Esophagus squamous epithelium (tissue), 5 donors: ENCODE results near the gene CCDC71L. TPM values are rescaled to one million over a fixed set of nuclear protein-coding genes. Genes with fewer than 3 reads are reported as not detected.

Experiments
- DNase-seq: peaks from one replicate; lab custom pipeline; 2025; lab: John Stamatoyannopoulos, UW
- H3K27ac ChIP-seq, 4 donors: fragments of 200-600 bp; sonication (generic); one replicate each; pipeline ENCODE4 v1.5.1; 2016 to 2019; ENCODE audit warnings: mild to moderate bottlenecking in 1 of 4
- H3K27me3 ChIP-seq, 4 donors: fragments of 200-600 bp; sonication (generic); 1 replicate in 3 of 4; 2 replicates in 1 of 4; pipeline versions ENCODE4 v1.5.1 to v1.6.0; 2017 to 2021; ENCODE audit warnings: antibody characterized with exemption in 1 of 4
- H3K36me3 ChIP-seq, 3 donors: fragments of 200-600 bp; sonication (generic); one replicate each; pipeline ENCODE4 v1.5.1; 2016 to 2019
- H3K4me1 ChIP-seq, 3 donors: fragments of 200-600 bp; sonication (generic); one replicate each; pipeline ENCODE4 v1.5.1; 2017 to 2019
- H3K4me3 ChIP-seq, 4 donors: fragments of 200-600 bp; sonication (generic); 1 replicate in 3 of 4; 2 replicates in 1 of 4; pipeline ENCODE4 v1.5.1; 2016 to 2019; ENCODE audit warnings: mild to moderate bottlenecking in 2 of 4, moderate library complexity in 1 of 4
- H3K9me3 ChIP-seq, 3 donors: fragments of 200-600 bp; sonication (generic); one replicate each; pipeline ENCODE4 v1.5.1; 2016 to 2019
- POLR2A ChIP-seq, 4 donors: fragments of 450-650 bp; IDR thresholded peaks; one replicate each; pipeline ENCODE4 v1.6.1; 2017; ENCODE audit warnings: antibody characterized with exemption in 4 of 4, mild to moderate bottlenecking in 4 of 4, moderate library complexity in 3 of 4
- WGBS, 2 donors: methylation state at CpG; one replicate each; pipeline ENCODE4 v1.1.5; 2018; 5-methylcytosine and 5-hydroxymethylcytosine counted together
- intact Hi-C: fragments of 100-400 bp; cut with DNase I; formaldehyde crosslinking; loops from one replicate; pipeline ENCODE4 v1.15.0; 2022
- total RNA-seq, 4 donors: library from RNA; depleted of rRNA; stranded (reverse); fragments of >200 nt; gene quantifications; one replicate each; pipeline ENCODE4 v1.1.0, GENCODE V29; 2016
- TF ChIP-seq, protein P1 (sequence below), 6 experiments: fragments of 450-650 bp in 4 of 6; fragments of 200-600 bp in 2 of 6; sonication (generic) in 2 of 6; IDR thresholded peaks; one replicate each; pipeline ENCODE4 v1.5.1; 2016 to 2019; ENCODE audit warnings: antibody characterized with exemption in 6 of 6, mild to moderate bottlenecking in 4 of 6, moderate library complexity in 4 of 6
- donor health status: DM: yes; HTN: yes; CAD: no.

CCDC71L gene
- total RNA-seq, 4 donors from 2014 or later: 3.3 to 19.5 (median 4.8) TPM

- no peaks in the 10 kb centered on the region for H3K27me3 ChIP-seq
- intact Hi-C loops: no loop called here
- peak overlapping the region in 1 of 4 donors; percentile 31 for H3K27ac ChIP-seq
- no peaks in the 10 kb centered on the region for H3K36me3 ChIP-seq
- TF ChIP-seq POLR2A (IDR thresholded peaks at IDR 0.05): no peak
- TF ChIP-seq, protein P1, sequence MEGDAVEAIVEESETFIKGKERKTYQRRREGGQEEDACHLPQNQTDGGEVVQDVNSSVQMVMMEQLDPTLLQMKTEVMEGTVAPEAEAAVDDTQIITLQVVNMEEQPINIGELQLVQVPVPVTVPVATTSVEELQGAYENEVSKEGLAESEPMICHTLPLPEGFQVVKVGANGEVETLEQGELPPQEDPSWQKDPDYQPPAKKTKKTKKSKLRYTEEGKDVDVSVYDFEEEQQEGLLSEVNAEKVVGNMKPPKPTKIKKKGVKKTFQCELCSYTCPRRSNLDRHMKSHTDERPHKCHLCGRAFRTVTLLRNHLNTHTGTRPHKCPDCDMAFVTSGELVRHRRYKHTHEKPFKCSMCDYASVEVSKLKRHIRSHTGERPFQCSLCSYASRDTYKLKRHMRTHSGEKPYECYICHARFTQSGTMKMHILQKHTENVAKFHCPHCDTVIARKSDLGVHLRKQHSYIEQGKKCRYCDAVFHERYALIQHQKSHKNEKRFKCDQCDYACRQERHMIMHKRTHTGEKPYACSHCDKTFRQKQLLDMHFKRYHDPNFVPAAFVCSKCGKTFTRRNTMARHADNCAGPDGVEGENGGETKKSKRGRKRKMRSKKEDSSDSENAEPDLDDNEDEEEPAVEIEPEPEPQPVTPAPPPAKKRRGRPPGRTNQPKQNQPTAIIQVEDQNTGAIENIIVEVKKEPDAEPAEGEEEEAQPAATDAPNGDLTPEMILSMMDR (IDR thresholded peaks at IDR 0.05): no peak
- DNase-seq: no peak
- H3K9me3 ChIP-seq: peaks cover 0 to 7% (median 0%) of the 10 kb centered on the region in 3 donors
- peaks cover 0 to 27% (median 10%) of the 10 kb centered on the region in 3 donors for H3K4me1 ChIP-seq
- H3K4me3 ChIP-seq: no peak overlapping the region
- 54 to 73% methylated on average over 6 of the region's 6 CpGs for WGBS, 2 donors
Observed at GRCh38 chr7:106626376-106627164, 34.4 kb downstream of the CCDC71L start.

- H3K9me3 ChIP-seq: peaks cover 0 to 7% (median 0%) of the 10 kb centered on the region in 3 donors
- peaks cover 0 to 27% (median 10%) of the 10 kb centered on the region in 3 donors for H3K4me1 ChIP-seq
- no peaks in the 10 kb centered on the region for H3K36me3 ChIP-seq
- DNase-seq: no peak
- H3K4me3 ChIP-seq: no peak overlapping the region
- no peaks in the 10 kb centered on the region for H3K27me3 ChIP-seq
- TF ChIP-seq, protein P1 (IDR thresholded peaks at IDR 0.05): no peak
- TF ChIP-seq POLR2A (IDR thresholded peaks at IDR 0.05): no peak
- WGBS, 2 donors: 69 to 83% methylated on average over 5 to 6 of the region's 6 CpGs
- intact Hi-C loops: no loop called here
- no peak overlapping the region for H3K27ac ChIP-seq
Observed at GRCh38 chr7:106625678-106626301, 35.2 kb downstream of the CCDC71L start.

- Histone ChIP-seq H3K27me3 (no peaks in the 10 kb centered on the region), H3K27ac (no peak overlapping the region), H3K4me1 (peaks cover 0 to 24% (median 10%) of the 10 kb centered on the region in 3 donors), H3K9me3 (peaks cover 0 to 7% (median 0%) of the 10 kb centered on the region in 3 donors), H3K4me3 (no peak overlapping the region), H3K36me3 (no peaks in the 10 kb centered on the region)
- DNase-seq: no peak
- intact Hi-C loops: no loop called here
- no peak for TF ChIP-seq POLR2A (IDR thresholded peaks at IDR 0.05)
Observed at GRCh38 chr7:106623853-106624252, 37.1 kb downstream of the CCDC71L start.

- intact Hi-C loops: no loop called here
- Histone ChIP-seq H3K27me3 (no peaks in the 10 kb centered on the region), H3K36me3 (no peaks in the 10 kb centered on the region), H3K4me1 (peaks cover 0 to 28% (median 10%) of the 10 kb centered on the region in 3 donors), H3K27ac (no peak overlapping the region), H3K4me3 (no peak overlapping the region), H3K9me3 (peaks cover 0 to 7% (median 0%) of the 10 kb centered on the region in 3 donors)
- TF ChIP-seq, protein P1 (IDR thresholded peaks at IDR 0.05): no peak
- no peak for TF ChIP-seq POLR2A (IDR thresholded peaks at IDR 0.05)
- 33 to 89% methylated on average over 2 of the region's 2 CpGs for WGBS, 2 donors
- DNase-seq: no peak
Observed at GRCh38 chr7:106623315-106623660, 37.7 kb downstream of the CCDC71L start.

GRCh38 chr7:106622654-106623314 is 38.2 kb downstream of the CCDC71L start:
- no peak overlapping the region for H3K4me3 ChIP-seq
- DNase-seq: no peak
- WGBS, 2 donors: 85 to 100% methylated on average over 1 of the region's 1 CpG
- H3K27me3 ChIP-seq: no peaks in the 10 kb centered on the region
- no peaks in the 10 kb centered on the region for H3K36me3 ChIP-seq
- peaks cover 0 to 7% (median 0%) of the 10 kb centered on the region in 3 donors for H3K9me3 ChIP-seq
- TF ChIP-seq POLR2A (IDR thresholded peaks at IDR 0.05): no peak
- TF ChIP-seq, protein P1 (IDR thresholded peaks at IDR 0.05): no peak
- intact Hi-C loops: no loop called here
- peaks cover 0 to 33% (median 10%) of the 10 kb centered on the region in 3 donors for H3K4me1 ChIP-seq
- no peak overlapping the region for H3K27ac ChIP-seq
